K562 (cell line): ENCODE results near the gene KLF18. TPM values are rescaled to one million over a fixed set of nuclear protein-coding genes. Genes with fewer than 3 reads are reported as not detected.
"Not testable (repeated sequence)": the region's sequence is repeated elsewhere in the genome, so short reads cannot be mapped to it uniquely, and the experiment has no call there.

Source experiments
- ATAC-seq: fragments of 200-7000 bp; cut with Tn5 transposase; 3 replicates; pipeline ENCODE4 v1.9.1; 2020; ENCODE audit warnings: moderate library complexity
- BruUV-seq: library from RNA; stranded (reverse); fragments of 400-500 nt; replicated peaks from 2 replicates; lab custom pipeline; 2021; lab: Mats Ljungman, UMichigan
- CTCF ChIA-PET: fragments of 300-600 bp; formaldehyde crosslinking; extraction: SDS; loops from one replicate; lab custom pipeline; 2021; ENCODE audit warnings: low intra/inter-chr PET ratio; lab: Yijun Ruan, JAX
- POLR2A ChIA-PET: fragments of 300-600, 350-650 bp; sonication (Branson Sonifier 250); formaldehyde crosslinking; extraction: SDS; loops from one replicate; lab custom pipeline; 2021; ENCODE audit warnings: antibody characterized with exemption, inconsistent platforms; lab: Yijun Ruan, JAX
- DNase-seq, 4 experiments: peaks; one replicate each; pipeline versions ENCODE4 v3.0.0 to v3.0.0-alpha.2; 2011 to 2018; ENCODE audit warnings: low spot score in 3 of 4, mixed read lengths in 3 of 4; ENCODE audit errors: extremely low read depth in 1 of 4
- FAIRE-seq: peaks from 2 replicates; lab custom pipeline; 2011; peaks lifted over from hg19 to GRCh38; lab: Jason Lieb, UNC
- H2AFZ ChIP-seq: 2 replicates; pipeline ENCODE4 v1.6.0; 2011; ENCODE audit warnings: low read depth, low read length, control low read depth, inconsistent platforms
- H3K27ac ChIP-seq: fragments of 200-600 bp; 3 replicates; pipeline ENCODE4 v1.8.0; 2011; ENCODE audit warnings: low read depth, mild to moderate bottlenecking, control low read depth, inconsistent platforms, low read length, moderate library complexity, mixed read lengths; ENCODE audit errors: extremely low read depth
- H3K27me3 ChIP-seq, 2 experiments: fragments of 300-600 bp in 1 of 2; 2 replicates in 1 of 2; 3 replicates in 1 of 2; pipeline versions ENCODE4 v1.6.0 to v1.8.0; 2011; ENCODE audit warnings: inconsistent platforms in 2 of 2, low read length in 2 of 2, mild to moderate bottlenecking in 1 of 2, mixed read lengths in 1 of 2, moderate library complexity in 1 of 2; ENCODE audit not compliant: control insufficient read depth in 2 of 2, insufficient read depth in 2 of 2
- H3K36me3 ChIP-seq: fragments of 300-600 bp; 3 replicates; pipeline ENCODE4 v1.8.0; 2011; ENCODE audit warnings: mild to moderate bottlenecking, low read length, inconsistent platforms; ENCODE audit not compliant: control insufficient read depth, insufficient read depth
- H3K4me1 ChIP-seq, 2 experiments: fragments of 200-600 bp in 1 of 2; replicated peaks in 1 of 2; 2 replicates in 1 of 2; 3 replicates in 1 of 2; pipeline versions ENCODE4 v1.5.1 to v1.8.0; 2011; ENCODE audit warnings: inconsistent platforms in 2 of 2, low read length in 2 of 2, mild to moderate bottlenecking in 1 of 2, mixed read lengths in 1 of 2, moderate library complexity in 1 of 2; ENCODE audit not compliant: control insufficient read depth in 2 of 2, insufficient read depth in 2 of 2
- H3K4me2 ChIP-seq: 2 replicates; pipeline ENCODE4 v1.6.1; 2011; ENCODE audit warnings: low read length, control low read depth, inconsistent platforms, mixed read lengths; ENCODE audit not compliant: insufficient read depth
- H3K4me3 ChIP-seq: fragments of 200-600 bp; sonication (generic), shearing (Covaris generic); 2 replicates; pipeline ENCODE4 v1.5.1; 2016; ENCODE audit warnings: control low read depth, inconsistent platforms
- H3K79me2 ChIP-seq: fragments of 200-600 bp; 3 replicates; pipeline ENCODE4 v1.8.0; 2011; ENCODE audit warnings: low read length, inconsistent platforms; ENCODE audit not compliant: control insufficient read depth, insufficient read depth
- H3K9ac ChIP-seq, 2 experiments: 2 replicates each; pipeline versions ENCODE4 v1.6.0 to v1.6.1; 2011; ENCODE audit warnings: low read depth in 2 of 2, low read length in 2 of 2, control low read depth in 1 of 2, inconsistent platforms in 1 of 2, mild to moderate bottlenecking in 1 of 2, mixed read lengths in 1 of 2; ENCODE audit not compliant: insufficient read depth in 1 of 2
- H3K9me1 ChIP-seq: one replicate; pipeline ENCODE4 v1.6.0; 2011; ENCODE audit warnings: inconsistent platforms, mild to moderate bottlenecking, low read length, moderate library complexity; ENCODE audit not compliant: control insufficient read depth, insufficient read depth
- H3K9me3 ChIP-seq: replicated peaks from 2 replicates; pipeline ENCODE4 v1.5.1; 2011; ENCODE audit warnings: low read depth, low read length, inconsistent platforms; ENCODE audit not compliant: control insufficient read depth, insufficient read depth
- H4K20me1 ChIP-seq: replicated peaks from 2 replicates; pipeline ENCODE4 v1.6.1; 2011; ENCODE audit warnings: low read length, inconsistent platforms, mixed read lengths; ENCODE audit not compliant: control insufficient read depth, insufficient read depth
- FOXA1 ChIP-seq: fragments of 450-650 bp; IDR thresholded peaks from 2 replicates; pipeline ENCODE4 v1.6.1; 2016; ENCODE audit warnings: mild to moderate bottlenecking, borderline replicate concordance
- REST ChIP-seq, 2 experiments: fragments of 450-650 bp; formaldehyde crosslinking in 1 of 2; IDR thresholded peaks; 2 replicates each; pipeline versions ENCODE4 v1.4.0 to v1.6.1; 2014 to 2020; ENCODE audit warnings: mild to moderate bottlenecking in 2 of 2, borderline replicate concordance in 1 of 2, low read depth in 1 of 2
- WGBS: fragments of 100-300 bp; shearing (Covaris generic); methylation state at CpG from one replicate; pipeline ENCODE4 v1.1.6; 2016; ENCODE audit warnings: low coverage, mixed read lengths; ENCODE audit not compliant: insufficient coverage; ENCODE audit errors: missing lambda C conversion rate; 5-methylcytosine and 5-hydroxymethylcytosine counted together
- in situ Hi-C: fragments of 300-500 bp; cut with MboI; formaldehyde crosslinking; loops from 4 replicates; pipeline ENCODE4 v1.15.0; 2018; ENCODE audit warnings: inconsistent platforms, mixed read lengths
- intact Hi-C: fragments of 100-400 bp; cut with micrococcal nuclease; formaldehyde crosslinking; loops from 2 replicates; pipeline ENCODE4 v1.14.2; 2022
- polyA plus RNA-seq, 8 experiments: library from polyadenylated mRNA; depleted of rRNA in 4 of 8; stranded (reverse) in 5 of 8; unstranded in 3 of 8; fragments of >200 nt; fragmentation: Nextera tagmentation in 2 of 8; fragmentation: Illumina TruSeq in 1 of 8; extraction: Ambion mirVana in 2 of 8; extraction: Trizol in 1 of 8; gene quantifications; 2 replicates each; pipeline versions ENCODE4 v1.2.1 to v1.2.3, GENCODE V29; 2011 to 2014; ENCODE audit warnings: inconsistent platforms in 1 of 8, missing spikeins in 1 of 8
- total RNA-seq, 7 experiments: library from RNA; depleted of rRNA in 6 of 7; stranded (reverse); fragments of >200 nt in 6 of 7; fragmentation: Illumina TruSeq in 2 of 7; extraction: Trizol in 2 of 7; gene quantifications; 2 replicates each; pipeline versions ENCODE4 v1.2.1 to v1.2.3, GENCODE V29; 2011 to 2021; ENCODE audit warnings: low replicate concordance in 1 of 7

Gene KLF18
- total and polyA plus RNA-seq, 9 of the 15 experiments (the other 6 are each of a cell fraction or from before 2014, with no cell fraction given): not detected

- TF ChIP-seq REST (IDR thresholded peaks at IDR 0.05; ENCODE audit: borderline replicate concordance) (no peak), REST (CRISPR knock-in tag; IDR thresholded peaks at IDR 0.05; ENCODE audit: low read depth) (no peak), FOXA1 (no peak)
These were observed 22.7 kb downstream of the KLF18 start, which contains the start of gene KLF17 (continued) for GRCh38 chr1:44118682-44119081.

GRCh38 chr1:44117272-44117671 lies 24.2 kb downstream of the KLF18 start:
- WGBS: 11% methylated on average over 10 of the region's 10 CpGs
- peaks cover 59 to 66% of the 10 kb centered on the region in 2 experiments for H3K27me3 ChIP-seq
- BruUV-seq, H3K4me3 ChIP-seq, H3K4me2 ChIP-seq, DNase-seq, intact Hi-C loops, H3K36me3 ChIP-seq, FAIRE-seq, H3K27ac ChIP-seq, H3K9me1 ChIP-seq, H3K9me3 ChIP-seq, H2AFZ ChIP-seq, H3K4me1 ChIP-seq, H4K20me1 ChIP-seq, H3K79me2 ChIP-seq, CTCF ChIA-PET, in situ Hi-C loops, H3K9ac ChIP-seq, ATAC-seq: not testable (repeated sequence)
- POLR2A ChIA-PET: interaction anchor here (1.1 kb wide), 1 partner anchor 8 kb away, joined by 3 read pairs; no protein-coding TSS in a partner anchor
